Neural progenitor cell (in vitro differentiated cells): ENCODE measurements around the gene LUZP4.

Source experiments
- CTCF ChIP-seq: fragments of 200-600 bp; sonication (generic); IDR thresholded peaks from 2 replicates; pipeline ENCODE4 v1.5.1; 2017; ENCODE audit warnings: antibody characterized with exemption, mild to moderate bottlenecking
- EZH2 ChIP-seq: fragments of 200-600 bp; sonication (generic); IDR thresholded peaks from 2 replicates; pipeline ENCODE4 v1.6.1; 2017; ENCODE audit warnings: antibody characterized with exemption, mild to moderate bottlenecking, moderate library complexity

GRCh38 chrX:115289465-115289864 is at the start of gene LUZP4:
- no peak for TF ChIP-seq CTCF
- no peak for TF ChIP-seq EZH2
